ENCODE data around the gene TMEM186.

- TF ChIP-seq CTCF (conservative IDR thresholded peaks at IDR 0.05 in 1 of 2, IDR thresholded peaks at IDR 0.05 in 1 of 2; ENCODE audit: extremely low read depth in 1 of 2, insufficient read depth in 1 of 2, low read depth in 1 of 2, low read length in 2 of 2) = no peak
- TF ChIP-seq EZH2 (IDR thresholded peaks at IDR 0.05; ENCODE audit: borderline replicate concordance, low read length) = no peak
Measured at GRCh38 chr16:8768283-8768682, 29.2 kb downstream of the TMEM186 start.
